IMR-90 (cell line): ENCODE results near the gene ANKRD9. TPM values are rescaled to one million over a fixed set of nuclear protein-coding genes. Genes with fewer than 3 reads are reported as not detected.

Source experiments
- ATAC-seq: fragments of 200-7000 bp; cut with Tn5 transposase; 2 replicates; pipeline ENCODE4 v1.9.1; 2020; ENCODE audit warnings: low read depth, mild to moderate bottlenecking, moderate library complexity
- BruUV-seq: library from RNA; stranded (reverse); fragments of 400-500 nt; replicated peaks from 2 replicates; lab custom pipeline; 2021; lab: Mats Ljungman, UMichigan
- CTCF ChIA-PET: fragments of 300-600 bp; formaldehyde crosslinking; extraction: SDS; loops from one replicate; lab custom pipeline; 2021; ENCODE audit warnings: antibody characterized with exemption; lab: Yijun Ruan, JAX
- POLR2A ChIA-PET: fragments of 300-600 bp; sonication (Branson Sonifier 250); formaldehyde crosslinking; loops from one replicate; lab custom pipeline; 2022; ENCODE audit warnings: antibody characterized with exemption; ENCODE audit not compliant: unreplicated experiment; lab: Charles Lee
- DNase-seq: peaks from one replicate; pipeline ENCODE4 v3.0.0; 2013
- H2AFZ ChIP-seq: replicated peaks from 2 replicates; pipeline ENCODE3; 2013; ENCODE audit warnings: low read length, mild to moderate bottlenecking; ENCODE audit not compliant: poor library complexity
- H2AK5ac ChIP-seq: 2 replicates; pipeline ENCODE4 v1.6.1; 2013; ENCODE audit warnings: low read depth, low read length, inconsistent platforms
- H2AK9ac ChIP-seq: replicated peaks from 2 replicates; pipeline ENCODE3; 2013; ENCODE audit warnings: mild to moderate bottlenecking, low read depth, low read length, moderate library complexity; ENCODE audit not compliant: poor library complexity
- H2BK120ac ChIP-seq: 2 replicates; pipeline ENCODE4 v1.6.1; 2013; ENCODE audit warnings: low read depth, low read length, inconsistent platforms
- H2BK15ac ChIP-seq: 3 replicates; pipeline ENCODE4 v1.6.1; 2013; ENCODE audit warnings: low read depth, low read length, inconsistent platforms
- H2BK20ac ChIP-seq: 2 replicates; pipeline ENCODE4 v1.6.1; 2013; ENCODE audit warnings: low read depth, mild to moderate bottlenecking, inconsistent platforms, low read length, moderate library complexity
- H2BK5ac ChIP-seq: 2 replicates; pipeline ENCODE4 v1.6.1; 2013; ENCODE audit warnings: mild to moderate bottlenecking, low read depth, low read length, inconsistent platforms; ENCODE audit not compliant: poor library complexity, severe bottlenecking
- H3K14ac ChIP-seq: replicated peaks from 2 replicates; pipeline ENCODE4 v1.6.1; 2013; ENCODE audit warnings: low read depth, low read length, inconsistent platforms
- H3K18ac ChIP-seq: 2 replicates; pipeline ENCODE4 v1.6.1; 2013; ENCODE audit warnings: low read depth, low read length, control low read depth
- H3K23ac ChIP-seq: 2 replicates; pipeline ENCODE4 v1.6.1; 2013; ENCODE audit warnings: low read depth, low read length, inconsistent platforms
- H3K27ac ChIP-seq: 2 replicates; pipeline ENCODE4 v1.5.1; 2013; ENCODE audit warnings: mild to moderate bottlenecking, control low read depth, low read length; ENCODE audit not compliant: insufficient read depth
- H3K27me3 ChIP-seq: 2 replicates; pipeline ENCODE4 v1.6.1; 2013; ENCODE audit warnings: low read length; ENCODE audit not compliant: control insufficient read depth, insufficient read depth
- H3K36me3 ChIP-seq: 2 replicates; pipeline ENCODE4 v1.6.1; 2013; ENCODE audit warnings: low read length, mixed read lengths; ENCODE audit not compliant: control insufficient read depth, insufficient read depth
- H3K4ac ChIP-seq: 2 replicates; pipeline ENCODE4 v1.6.1; 2013; ENCODE audit warnings: low read depth, low read length, inconsistent platforms
- H3K4me1 ChIP-seq: 2 replicates; pipeline ENCODE4 v1.6.1; 2013; ENCODE audit warnings: low read length, mixed read lengths; ENCODE audit not compliant: control insufficient read depth, insufficient read depth
- H3K4me2 ChIP-seq: 2 replicates; pipeline ENCODE4 v1.6.1; 2013; ENCODE audit warnings: low read depth, mild to moderate bottlenecking, control low read depth, low read length, moderate library complexity
- H3K4me3 ChIP-seq: 2 replicates; pipeline ENCODE4 v1.5.1; 2013; ENCODE audit warnings: low read depth, mild to moderate bottlenecking, control low read depth, low read length, moderate library complexity; ENCODE audit not compliant: insufficient read depth
- H3K56ac ChIP-seq: 2 replicates; pipeline ENCODE4 v1.6.1; 2013; ENCODE audit warnings: low read length, inconsistent platforms; ENCODE audit not compliant: insufficient read depth; ENCODE audit errors: extremely low read depth
- H3K79me1 ChIP-seq, 2 experiments: 2 replicates each; pipeline ENCODE4 v1.6.1; 2013; ENCODE audit warnings: low read length in 2 of 2, inconsistent platforms in 1 of 2, low read depth in 1 of 2
- H3K9ac ChIP-seq: 2 replicates; pipeline ENCODE4 v1.6.1; 2013; ENCODE audit warnings: low read depth, low read length, control low read depth
- H3K9me1 ChIP-seq: 2 replicates; pipeline ENCODE4 v1.6.1; 2013; ENCODE audit warnings: low read length, inconsistent platforms; ENCODE audit not compliant: insufficient read depth
- H3K9me3 ChIP-seq: 2 replicates; pipeline ENCODE4 v1.6.1; 2013; ENCODE audit warnings: low read length; ENCODE audit not compliant: control insufficient read depth, insufficient read depth
- H4K20me1 ChIP-seq: 2 replicates; pipeline ENCODE4 v1.6.1; 2013; ENCODE audit warnings: low read length, inconsistent platforms; ENCODE audit not compliant: insufficient read depth
- H4K5ac ChIP-seq: 2 replicates; pipeline ENCODE4 v1.6.1; 2013; ENCODE audit warnings: mild to moderate bottlenecking, low read depth, low read length, control low read depth
- H4K8ac ChIP-seq, 2 experiments: 2 replicates each; pipeline ENCODE4 v1.6.1; 2013; ENCODE audit warnings: low read depth in 2 of 2, low read length in 2 of 2, control low read depth in 1 of 2, inconsistent platforms in 1 of 2
- H4K91ac ChIP-seq: 2 replicates; pipeline ENCODE4 v1.6.1; 2013; ENCODE audit warnings: low read depth, low read length, inconsistent platforms; ENCODE audit not compliant: insufficient read depth
- FOS ChIP-seq: fragments of 150-350 bp; IDR thresholded peaks from 2 replicates; pipeline ENCODE4 v1.6.1; 2016; ENCODE audit warnings: low read depth, low read length
- WGBS, 2 experiments: methylation state at CpG; one replicate each; pipeline versions ENCODE4 v1.1.5 to v1.1.7; 2013; ENCODE audit warnings: missing lambda C conversion rate in 2 of 2; ENCODE audit not compliant: insufficient read length in 1 of 2; ENCODE audit errors: extremely low coverage in 2 of 2; 5-methylcytosine and 5-hydroxymethylcytosine counted together
- dilution Hi-C: fragments of 300-500 bp; cut with HindIII; formaldehyde crosslinking; loops from one replicate; pipeline ENCODE4 v1.14.3; 2018; ENCODE audit warnings: low sequenced_read_pairs; ENCODE audit not compliant: unreplicated experiment
- in situ Hi-C: fragments of 300-500 bp; cut with MboI; formaldehyde crosslinking; loops from 3 replicates; pipeline ENCODE4 v1.14.3; 2019; ENCODE audit warnings: low sequenced_read_pairs, inconsistent platforms, mixed read lengths
- intact Hi-C: fragments of 100-400 bp; cut with micrococcal nuclease; formaldehyde crosslinking; loops from 2 replicates; pipeline ENCODE4 v1.10.0; 2022
- polyA plus RNA-seq, 3 experiments: library from polyadenylated mRNA; depleted of rRNA; stranded (reverse); fragments of >200 nt; gene quantifications; 2 replicates each; pipeline ENCODE4 v1.2.3, GENCODE V29; 2012; ENCODE audit warnings: low replicate concordance in 1 of 3
- total RNA-seq: library from RNA; depleted of rRNA; stranded (reverse); fragments of >200 nt; gene quantifications from 2 replicates; pipeline ENCODE4 v1.2.3, GENCODE V29; 2012

The ANKRD9 gene
- total and polyA plus RNA-seq, 2 of the 4 experiments (the other 2 are of a cell fraction), result 3.9 to 15.7 TPM

GRCh38 chr14:102503641-102504327 is 5.8 kb downstream of the ANKRD9 start:
- ATAC-seq (no peak), DNase-seq (no peak)
- Histone ChIP-seq H3K4me3 (no peak overlapping the region), H3K27ac (no peak overlapping the region), H3K18ac (no peak overlapping the region), H3K27me3 (no peaks in the 10 kb centered on the region), H3K4ac (no peak overlapping the region), H4K8ac (no peak overlapping the region), H2BK120ac (no peak overlapping the region), H3K4me2 (no peak overlapping the region), H2AFZ (no peak overlapping the region), H2BK20ac (no peak overlapping the region), H3K56ac (no peak overlapping the region), H4K20me1 (no peaks in the 10 kb centered on the region), H3K9ac (no peak overlapping the region), H3K9me3 (no peaks in the 10 kb centered on the region), H3K14ac (no peak overlapping the region), H4K91ac (no peak overlapping the region), H2BK15ac (no peak overlapping the region), H4K5ac (no peak overlapping the region), H3K79me1 (peaks cover 8 to 13% of the 10 kb centered on the region in 2 experiments), H2AK9ac (no peak overlapping the region), H3K9me1 (no peaks in the 10 kb centered on the region; the same call in 1 of the 2 replicates), H2AK5ac (no peak overlapping the region), H3K36me3 (peaks cover 18% of the 10 kb centered on the region), H3K23ac (no peak overlapping the region), H2BK5ac (no peak overlapping the region), H3K4me1 (peaks cover 2% of the 10 kb centered on the region; the same call in 1 of the 2 replicates)
- BruUV-seq, result no TSS peak
- in situ Hi-C loops, result no loop called here
- dilution Hi-C loops, result no loop called here
- intact Hi-C loops, result no loop called here
- CTCF ChIA-PET, result no interaction called here
- POLR2A ChIA-PET, result no interaction called here
- no peak for TF ChIP-seq FOS
- WGBS, 2 experiments, result 93% methylated on average over 3 of the region's 12 CpGs; no CpG with 5 or more reads in 1 of the 2 experiments
